Measurements from ENCODE around the gene MRPL14.

The MRPL14 gene

DNA sequence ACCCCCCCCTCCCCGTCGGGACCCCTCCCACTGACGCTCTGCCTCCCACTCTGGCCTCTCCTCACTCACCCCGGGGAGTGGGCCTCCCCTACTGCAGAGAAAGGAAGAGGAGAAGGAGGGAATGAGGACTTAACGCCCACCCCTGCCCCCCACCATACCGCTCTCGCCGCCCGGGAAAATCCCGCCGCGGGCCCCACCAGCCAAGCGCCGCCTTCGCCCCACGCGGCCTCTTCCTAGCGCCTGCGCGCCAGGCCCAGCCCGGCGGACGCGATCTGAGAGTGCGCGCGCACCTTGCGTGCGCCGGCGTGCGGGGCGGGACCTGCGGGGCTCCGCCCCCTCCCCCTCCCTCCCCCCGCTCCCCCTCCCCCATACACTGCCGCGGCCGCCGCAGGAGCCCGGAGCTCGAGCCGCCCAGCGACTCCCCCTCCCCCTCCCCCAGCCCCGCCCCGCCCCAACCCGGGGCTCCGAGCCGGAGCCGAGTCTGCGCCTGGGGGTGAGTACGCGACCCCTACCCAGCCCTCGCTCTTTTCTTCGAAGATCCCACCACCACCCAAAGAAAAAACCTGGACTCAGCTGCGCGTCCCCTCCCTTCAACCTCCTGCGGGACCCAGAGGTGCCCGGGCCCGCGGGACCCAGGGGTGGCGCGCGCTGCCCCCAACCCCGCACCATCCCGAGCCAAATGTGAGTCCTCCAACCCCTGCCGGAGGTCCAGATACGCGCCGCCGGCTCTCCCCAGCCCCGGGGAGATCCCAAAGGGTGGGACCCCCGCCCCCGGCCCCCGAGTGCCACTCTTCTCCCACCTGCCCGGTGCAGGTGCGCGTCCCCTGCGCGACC, at the start of gene MRPL14, which contains the start of gene TMEM63B:
TSS of gene MRPL14 (minus strand) at position 267 of the 834 bp plus-strand sequence. CDS start 10,841 bp downstream, outside the sequence.
TSS of gene TMEM63B (plus strand) at position 369 of the 834 bp plus-strand sequence. CDS start 7,031 bp downstream, outside the sequence.
- peak within 1 kb of the TSS; percentile 91 for H3K27ac Mint-ChIP-seq
- peak within 1 kb of the TSS; percentile 88 for H3K4me3 Mint-ChIP-seq
- peaks cover 47% of the 10 kb centered on the region for H3K4me1 Mint-ChIP-seq (ENCODE audit: low read depth)
- no peaks in the 10 kb centered on the region for H3K9me3 Mint-ChIP-seq
- no peaks in the 10 kb centered on the region for H3K27me3 Mint-ChIP-seq (ENCODE audit: low read depth)
- peak; percentile 93 for DNase-seq (ENCODE audit: low spot score)
- H3K36me3 Mint-ChIP-seq (ENCODE audit: low read depth), result peaks cover 29% of the 10 kb centered on the region

DNA sequence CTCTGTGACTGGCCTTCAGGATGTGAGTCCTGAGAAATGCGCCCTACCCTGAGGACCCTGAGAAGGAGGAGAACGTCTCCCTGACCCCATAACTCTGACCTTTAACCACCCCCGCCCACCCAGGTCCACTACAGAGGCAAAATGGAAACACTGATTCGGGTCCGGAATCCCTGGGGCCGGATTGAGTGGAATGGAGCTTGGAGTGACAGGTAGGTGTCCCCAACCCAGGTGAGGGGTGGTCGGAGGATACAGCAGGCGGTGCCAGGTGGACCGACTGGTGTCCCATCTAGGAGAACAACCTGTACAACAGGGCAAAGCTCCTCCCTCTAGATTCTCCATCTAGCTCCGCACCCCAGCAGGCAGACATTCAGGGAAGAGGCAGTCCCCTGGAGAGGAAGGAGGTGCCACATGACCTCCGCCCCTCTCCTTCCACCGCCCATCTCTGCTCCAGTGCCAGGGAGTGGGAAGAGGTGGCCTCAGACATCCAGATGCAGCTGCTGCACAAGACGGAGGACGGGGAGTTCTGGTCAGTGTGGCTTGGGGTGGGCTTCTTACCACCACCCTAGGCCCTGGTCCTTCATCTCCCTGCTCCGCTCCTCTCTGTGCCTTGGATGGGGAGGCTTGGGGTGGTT, 49.0 kb upstream of the MRPL14 start:
- H3K4me3 Mint-ChIP-seq, result no peak overlapping the region
- no peaks in the 10 kb centered on the region for H3K36me3 Mint-ChIP-seq (ENCODE audit: low read depth)
- no peak for DNase-seq (ENCODE audit: low spot score)
- peaks cover 9% of the 10 kb centered on the region for H3K4me1 Mint-ChIP-seq (ENCODE audit: low read depth)
- no peaks in the 10 kb centered on the region for H3K27me3 Mint-ChIP-seq (ENCODE audit: low read depth)
- H3K9me3 Mint-ChIP-seq, result no peaks in the 10 kb centered on the region
- H3K27ac Mint-ChIP-seq, result no peak overlapping the region

- Mint-ChIP-seq H3K4me1 (ENCODE audit: low read depth) (peaks cover 9% of the 10 kb centered on the region), H3K27me3 (ENCODE audit: low read depth) (no peaks in the 10 kb centered on the region), H3K9me3 (no peaks in the 10 kb centered on the region), H3K36me3 (ENCODE audit: low read depth) (no peaks in the 10 kb centered on the region), H3K27ac (no peak overlapping the region), H3K4me3 (no peak overlapping the region)
- peak; percentile 71 for DNase-seq (ENCODE audit: low spot score)
These were observed 45.7 kb upstream of the MRPL14 start for GRCh38 chr6:44172731-44173500.

DNA sequence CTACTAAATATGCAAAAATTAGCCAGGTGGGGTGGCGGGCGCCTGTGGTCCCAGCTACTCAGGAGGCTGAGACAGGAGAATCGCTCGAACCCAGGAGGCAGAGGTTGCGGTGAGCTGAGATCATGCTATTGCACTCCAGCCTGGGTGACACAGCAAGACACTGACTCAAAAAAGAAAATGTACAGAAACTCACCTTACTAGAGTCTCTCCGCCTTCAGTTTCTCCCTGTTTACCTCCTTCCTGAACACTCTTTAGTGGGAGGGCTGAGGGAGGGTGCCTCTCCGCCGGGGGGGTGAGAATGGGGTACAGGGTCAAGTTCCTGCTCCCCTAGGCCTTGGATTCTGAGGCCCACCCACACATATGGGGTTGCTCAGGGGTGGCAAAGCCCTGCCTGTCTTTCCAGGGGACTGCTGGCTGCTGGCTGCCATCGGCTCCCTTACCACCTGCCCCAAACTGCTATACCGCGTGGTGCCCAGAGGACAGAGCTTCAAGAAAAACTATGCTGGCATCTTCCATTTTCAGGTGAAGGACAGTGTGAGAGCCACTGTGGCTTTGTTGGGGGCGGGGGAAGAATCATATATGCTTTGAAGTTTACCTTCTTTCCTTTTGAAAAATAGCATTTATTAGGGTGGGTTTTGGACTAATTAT, 44.8 kb upstream of the MRPL14 start:
- Mint-ChIP-seq H3K27me3 (ENCODE audit: low read depth) (no peaks in the 10 kb centered on the region), H3K27ac (no peak overlapping the region), H3K36me3 (ENCODE audit: low read depth) (no peaks in the 10 kb centered on the region), H3K9me3 (no peaks in the 10 kb centered on the region), H3K4me3 (no peak overlapping the region), H3K4me1 (ENCODE audit: low read depth) (peaks cover 9% of the 10 kb centered on the region)
- no peak for DNase-seq (ENCODE audit: low spot score)

GRCh38 chr6:44169886-44170570, 42.8 kb upstream of the MRPL14 start:
- H3K4me1 Mint-ChIP-seq (ENCODE audit: low read depth), result peaks cover 8% of the 10 kb centered on the region
- H3K4me3 Mint-ChIP-seq, result no peak overlapping the region
- no peak overlapping the region for H3K27ac Mint-ChIP-seq
- no peaks in the 10 kb centered on the region for H3K9me3 Mint-ChIP-seq
- no peak for DNase-seq (ENCODE audit: low spot score)
- H3K36me3 Mint-ChIP-seq (ENCODE audit: low read depth), result no peaks in the 10 kb centered on the region
- peaks cover 9% of the 10 kb centered on the region for H3K27me3 Mint-ChIP-seq (ENCODE audit: low read depth)

- Mint-ChIP-seq H3K27ac (no peak overlapping the region), H3K36me3 (ENCODE audit: low read depth) (no peaks in the 10 kb centered on the region), H3K9me3 (no peaks in the 10 kb centered on the region), H3K27me3 (ENCODE audit: low read depth) (peaks cover 15% of the 10 kb centered on the region), H3K4me1 (ENCODE audit: low read depth) (peaks cover 8% of the 10 kb centered on the region), H3K4me3 (no peak overlapping the region)
- no peak for DNase-seq (ENCODE audit: low spot score)
These were observed 41.9 kb upstream of the MRPL14 start for GRCh38 chr6:44169154-44169553.

GRCh38 chr6:44167567-44167966, 40.3 kb upstream of the MRPL14 start:
- Mint-ChIP-seq H3K36me3 (ENCODE audit: low read depth) (no peaks in the 10 kb centered on the region), H3K27ac (no peak overlapping the region), H3K9me3 (no peaks in the 10 kb centered on the region), H3K27me3 (ENCODE audit: low read depth) (peaks cover 17% of the 10 kb centered on the region), H3K4me3 (no peak overlapping the region), H3K4me1 (ENCODE audit: low read depth) (peaks cover 5% of the 10 kb centered on the region)
- no peak for DNase-seq (ENCODE audit: low spot score)

DNA sequence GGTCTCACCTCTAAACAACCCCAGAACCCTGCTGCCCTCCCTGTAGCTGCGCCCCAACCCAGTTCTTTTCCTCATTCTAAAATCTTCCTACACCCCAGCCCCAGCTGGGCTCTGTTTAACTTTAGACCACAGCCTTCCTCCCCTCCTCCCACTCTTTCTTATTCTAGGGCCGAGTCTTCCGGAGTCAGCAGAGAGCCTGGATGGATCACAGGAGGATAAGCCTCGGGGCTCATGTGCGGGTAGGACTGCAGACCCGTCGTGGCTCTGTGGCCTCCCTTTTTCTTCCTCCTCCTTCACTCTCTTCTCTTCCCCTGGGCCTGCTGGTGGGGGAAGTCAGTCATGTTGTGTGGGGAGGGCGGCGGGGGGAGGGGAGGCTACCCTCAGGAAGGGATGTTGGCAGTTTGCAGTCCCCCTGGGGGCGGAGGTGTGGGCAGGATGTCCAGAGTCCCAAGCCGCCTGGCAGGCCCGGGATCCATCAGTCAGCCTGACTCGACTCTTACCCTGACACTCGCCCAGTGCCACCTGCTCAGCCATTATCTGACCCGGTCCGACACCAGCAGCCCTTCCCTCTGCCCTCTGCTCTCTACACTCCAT, 39.4 kb upstream of the MRPL14 start:
- Mint-ChIP-seq H3K27me3 (ENCODE audit: low read depth) (peaks cover 17% of the 10 kb centered on the region), H3K27ac (no peak overlapping the region)

GRCh38 chr6:44166116-44166515, 38.9 kb upstream of the MRPL14 start:
- H3K36me3 Mint-ChIP-seq (ENCODE audit: low read depth), result no peaks in the 10 kb centered on the region

More for the DNA sequence above, 39.4 kb upstream of the MRPL14 start:
- Mint-ChIP-seq H3K9me3 (no peaks in the 10 kb centered on the region), H3K36me3 (ENCODE audit: low read depth) (no peaks in the 10 kb centered on the region), H3K4me1 (ENCODE audit: low read depth) (peaks cover 4% of the 10 kb centered on the region), H3K4me3 (no peak overlapping the region)
- DNase-seq (ENCODE audit: low spot score), result no peak

DNA sequence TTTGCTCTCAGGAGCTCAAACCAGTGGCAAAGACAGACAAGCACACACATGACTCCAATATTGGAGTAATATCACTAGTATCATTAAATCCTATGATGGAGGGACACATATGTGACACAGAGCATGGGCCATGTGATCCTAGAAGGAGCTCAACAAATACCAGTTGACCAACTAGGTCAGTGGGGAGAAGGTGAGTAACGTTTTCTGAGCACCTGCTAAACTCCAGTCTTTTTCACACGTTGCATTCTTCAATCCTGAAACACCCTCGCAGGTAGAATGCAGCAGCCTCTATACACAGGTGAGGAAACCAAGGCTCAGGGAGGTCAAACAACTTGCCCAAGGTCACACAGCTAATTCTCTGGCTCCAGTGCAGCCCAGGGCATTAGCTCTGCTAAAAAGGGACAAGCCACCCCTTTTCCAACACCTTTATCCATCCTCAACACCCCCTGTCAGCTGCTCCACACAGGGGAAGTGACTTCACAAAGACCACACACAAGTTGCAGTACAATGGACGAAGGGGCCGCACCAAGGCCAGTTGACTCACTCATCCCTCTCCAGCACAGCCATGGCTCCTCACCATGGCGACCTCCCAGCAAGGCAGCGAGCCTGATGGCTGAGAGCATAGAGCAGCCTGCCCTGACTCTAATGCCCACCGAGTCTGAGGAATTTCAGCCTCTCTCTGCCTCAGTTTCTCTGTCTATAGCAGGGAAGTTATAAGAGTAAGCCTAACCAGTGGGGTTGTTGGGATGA, 35.8 kb upstream of the MRPL14 start:
- H3K36me3 Mint-ChIP-seq (ENCODE audit: low read depth), result no peaks in the 10 kb centered on the region
- no peak overlapping the region for H3K4me3 Mint-ChIP-seq
- peaks cover 4% of the 10 kb centered on the region for H3K4me1 Mint-ChIP-seq (ENCODE audit: low read depth)
- H3K27ac Mint-ChIP-seq, result no peak overlapping the region
- peaks cover 17% of the 10 kb centered on the region for H3K27me3 Mint-ChIP-seq (ENCODE audit: low read depth)
- no peaks in the 10 kb centered on the region for H3K9me3 Mint-ChIP-seq
- DNase-seq (ENCODE audit: low spot score), result no peak

More at GRCh38 chr6:44166116-44166515, 38.9 kb upstream of the MRPL14 start:
- no peaks in the 10 kb centered on the region for H3K9me3 Mint-ChIP-seq
- H3K4me3 Mint-ChIP-seq, result no peak overlapping the region
- DNase-seq (ENCODE audit: low spot score), result no peak
- H3K27ac Mint-ChIP-seq, result no peak overlapping the region
- peaks cover 17% of the 10 kb centered on the region for H3K27me3 Mint-ChIP-seq (ENCODE audit: low read depth)
- H3K4me1 Mint-ChIP-seq (ENCODE audit: low read depth), result peaks cover 4% of the 10 kb centered on the region

DNA sequence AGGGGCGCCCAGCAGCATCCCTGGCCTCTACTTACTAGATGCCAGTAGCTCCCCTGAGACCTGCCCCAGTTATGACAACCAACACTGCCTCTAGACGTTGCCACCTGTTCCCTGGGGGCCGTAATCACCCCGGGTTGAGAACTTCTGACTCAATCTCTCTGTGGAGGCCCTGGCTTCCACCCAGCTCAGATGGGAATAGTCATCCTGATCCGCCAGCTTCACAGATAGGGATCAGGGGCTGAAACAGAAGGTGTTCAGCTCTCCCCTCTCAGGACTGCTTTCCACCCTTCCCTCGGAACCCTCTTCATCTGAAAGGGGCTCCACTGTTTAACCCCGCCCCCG, 34.7 kb upstream of the MRPL14 start:
- Mint-ChIP-seq H3K4me1 (ENCODE audit: low read depth) (peaks cover 4% of the 10 kb centered on the region), H3K27me3 (ENCODE audit: low read depth) (peaks cover 17% of the 10 kb centered on the region), H3K36me3 (ENCODE audit: low read depth) (no peaks in the 10 kb centered on the region), H3K4me3 (no peak overlapping the region), H3K27ac (no peak overlapping the region), H3K9me3 (no peaks in the 10 kb centered on the region)
- DNase-seq (ENCODE audit: low spot score), result no peak

DNA sequence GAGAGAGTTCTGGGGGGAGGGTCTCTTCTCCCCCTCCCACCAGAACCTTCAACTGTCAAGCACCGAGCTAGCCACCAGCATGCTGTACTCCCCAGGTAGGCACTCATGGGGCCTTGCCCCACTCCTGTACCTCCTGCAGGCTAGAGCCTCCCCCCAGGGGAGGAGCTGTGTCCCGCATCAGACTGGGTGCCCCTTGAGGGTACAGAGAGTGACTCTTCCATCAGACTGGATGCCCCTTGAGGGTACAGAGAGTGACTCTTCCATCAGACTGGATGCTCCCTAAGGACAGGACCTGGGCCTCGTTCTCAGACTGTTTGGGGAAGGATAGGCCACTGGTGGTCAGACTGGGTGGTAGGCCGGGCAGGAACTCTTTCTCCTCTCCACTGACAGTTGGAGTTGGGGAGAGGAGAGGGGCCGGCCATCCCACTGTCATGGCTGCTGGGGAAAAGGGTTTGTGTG, 31.5 kb upstream of the MRPL14 start, which contains the start of gene CAPN11:
TSS of gene CAPN11 (plus strand) at position 51 of the 459 bp plus-strand sequence. CDS start at position 80, 29 bp downstream.
- no peak within 1 kb of the TSS for H3K27ac Mint-ChIP-seq
- no peak within 1 kb of the TSS for H3K4me3 Mint-ChIP-seq
- no peak for DNase-seq (ENCODE audit: low spot score)
- peaks cover 2% of the 10 kb centered on the region for H3K4me1 Mint-ChIP-seq (ENCODE audit: low read depth)
- H3K36me3 Mint-ChIP-seq (ENCODE audit: low read depth), result no peaks in the 10 kb centered on the region
- H3K27me3 Mint-ChIP-seq (ENCODE audit: low read depth), result peaks cover 2% of the 10 kb centered on the region
- H3K9me3 Mint-ChIP-seq, result no peaks in the 10 kb centered on the region

Data from T-helper 2 cell treated with Interferon-gamma antibody and Interleukin-4, amounts not matched to agents 5 μg/mL and 100 μg/mL, for 36 hours (primary cell).